HG03558 (cell line): ENCODE data around the gene TRABD2B.

Source experiments
- ATAC-seq: cut with Tn5 transposase; IDR thresholded peaks from one replicate; pipeline ENCODE4 v1.9.1; 2021; ENCODE audit warnings: moderate number of reproducible peaks; ENCODE audit not compliant: unreplicated experiment; ENCODE audit errors: extremely low read depth

Gene TRABD2B

DNA sequence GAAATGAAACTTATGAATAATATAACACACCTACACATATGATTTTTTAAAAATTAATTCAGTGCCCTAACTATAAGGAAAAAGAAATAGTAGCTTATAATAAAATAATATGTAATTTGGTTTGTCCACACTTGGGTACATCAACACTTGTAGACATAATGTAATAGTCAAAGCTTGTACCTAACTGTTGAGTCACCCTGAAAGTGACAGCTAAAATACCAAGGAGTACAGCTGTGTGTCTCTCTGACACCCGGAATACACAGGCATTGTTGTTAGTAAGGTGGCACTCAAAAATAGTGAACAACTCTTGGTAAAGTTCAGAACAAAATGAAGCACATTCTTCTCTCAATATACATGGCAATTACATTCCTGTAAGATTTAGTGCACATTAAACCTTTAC lies 243.4 kb downstream of the TRABD2B start:
- no peak for ATAC-seq

DNA sequence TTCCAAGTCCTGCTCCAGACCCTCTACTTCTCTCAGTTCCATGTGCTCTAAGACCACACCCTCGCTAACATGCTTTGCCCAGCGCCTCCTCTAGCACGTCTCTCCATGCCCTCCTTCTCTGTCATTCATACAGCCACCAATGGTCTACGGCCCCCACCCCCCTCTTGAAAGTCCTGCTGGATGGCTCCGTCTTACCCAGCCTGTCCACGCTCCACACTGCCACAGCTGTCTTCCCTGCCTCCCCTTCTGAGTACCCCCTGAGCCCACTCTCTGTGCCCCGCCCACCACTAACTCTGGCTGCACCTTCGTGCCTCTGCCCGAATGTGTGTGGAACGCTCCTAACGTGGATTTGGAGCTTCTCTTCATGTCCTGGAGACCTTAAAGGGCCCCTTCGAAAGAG lies 244.6 kb downstream of the TRABD2B start:
- no peak for ATAC-seq

DNA sequence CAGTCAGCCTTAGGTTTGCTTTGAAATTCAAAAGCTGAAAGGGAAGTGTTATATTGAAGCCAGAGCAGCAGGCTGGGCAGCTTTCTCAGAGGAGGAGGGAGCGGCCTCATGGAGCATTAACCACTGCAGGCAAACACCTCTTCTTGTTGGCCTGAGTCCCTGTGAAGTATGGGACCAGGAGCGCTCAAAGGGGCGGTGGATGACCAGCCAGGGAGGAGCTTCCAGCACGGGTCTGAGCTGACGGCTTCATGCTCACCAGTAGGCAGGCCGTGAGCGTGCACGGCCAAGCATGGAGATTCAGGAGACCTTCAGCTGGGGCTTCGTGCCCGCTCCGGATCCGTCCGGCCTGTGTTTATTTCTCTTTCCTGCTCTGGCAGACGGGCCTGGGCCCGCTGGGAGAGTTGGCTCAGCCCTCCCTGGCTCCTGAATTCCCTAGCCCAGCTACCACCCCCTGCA lies 245.2 kb downstream of the TRABD2B start:
- ATAC-seq, result no peak

DNA sequence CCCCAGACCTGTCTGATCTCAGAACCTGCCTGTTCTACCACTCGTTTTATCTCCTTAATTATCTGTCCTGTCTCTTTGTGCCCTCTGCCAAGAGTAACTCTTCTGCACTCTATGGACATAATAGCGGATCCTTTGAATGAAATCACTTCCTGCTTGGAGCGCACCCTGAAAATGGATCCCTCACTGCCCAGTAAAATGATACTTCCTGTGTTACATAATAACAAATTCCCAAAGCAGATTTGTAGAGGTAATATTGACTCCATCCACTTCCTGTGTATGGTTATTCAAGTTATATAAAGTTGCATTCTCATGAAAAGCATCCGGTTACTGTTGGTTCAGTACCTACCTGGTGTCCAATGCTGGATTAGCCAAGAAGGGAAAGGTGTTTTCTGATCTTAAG lies 246.0 kb downstream of the TRABD2B start:
- ATAC-seq, result no peak

DNA sequence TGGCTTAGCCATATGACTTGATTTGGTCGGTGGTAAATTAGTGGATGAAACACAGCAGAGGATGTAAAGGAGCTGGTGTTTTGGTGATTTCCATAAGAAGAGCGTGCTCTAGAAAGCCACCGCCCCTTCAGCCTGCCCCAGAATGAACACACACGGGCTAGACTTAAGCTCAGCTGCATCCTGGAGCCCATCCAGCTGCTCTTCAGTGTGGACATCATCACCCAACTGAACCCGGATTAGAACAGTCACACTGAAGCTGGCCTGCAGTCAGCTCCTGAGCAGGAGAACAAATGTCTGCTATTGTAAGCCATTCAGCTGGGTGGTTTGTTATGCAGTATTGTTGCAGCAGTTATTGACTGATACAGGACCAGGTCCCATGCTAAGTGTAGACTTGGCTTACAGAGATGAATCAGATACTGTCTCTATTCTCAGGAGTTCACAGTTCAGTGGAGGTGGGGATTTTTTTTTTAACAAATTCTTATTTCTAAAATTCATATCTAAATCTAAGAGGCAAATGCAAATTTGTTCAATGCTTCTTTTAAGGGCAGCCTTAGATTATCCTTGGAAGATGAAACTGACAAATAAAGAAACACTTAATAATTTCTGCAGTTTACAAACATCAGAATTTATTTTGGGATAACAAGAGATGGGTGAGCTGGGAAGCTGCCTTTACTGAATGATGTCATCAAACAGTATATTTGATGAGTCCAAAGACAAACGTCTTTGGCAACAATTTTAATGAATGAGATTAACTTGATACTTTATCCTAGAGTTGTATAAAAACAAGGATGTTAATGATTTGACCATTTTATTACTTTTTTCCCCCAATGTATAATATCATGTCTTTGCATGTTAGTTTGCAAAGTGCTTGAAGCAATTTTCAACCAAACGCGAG lies 251.2 kb downstream of the TRABD2B start:
- ATAC-seq, result no peak

DNA sequence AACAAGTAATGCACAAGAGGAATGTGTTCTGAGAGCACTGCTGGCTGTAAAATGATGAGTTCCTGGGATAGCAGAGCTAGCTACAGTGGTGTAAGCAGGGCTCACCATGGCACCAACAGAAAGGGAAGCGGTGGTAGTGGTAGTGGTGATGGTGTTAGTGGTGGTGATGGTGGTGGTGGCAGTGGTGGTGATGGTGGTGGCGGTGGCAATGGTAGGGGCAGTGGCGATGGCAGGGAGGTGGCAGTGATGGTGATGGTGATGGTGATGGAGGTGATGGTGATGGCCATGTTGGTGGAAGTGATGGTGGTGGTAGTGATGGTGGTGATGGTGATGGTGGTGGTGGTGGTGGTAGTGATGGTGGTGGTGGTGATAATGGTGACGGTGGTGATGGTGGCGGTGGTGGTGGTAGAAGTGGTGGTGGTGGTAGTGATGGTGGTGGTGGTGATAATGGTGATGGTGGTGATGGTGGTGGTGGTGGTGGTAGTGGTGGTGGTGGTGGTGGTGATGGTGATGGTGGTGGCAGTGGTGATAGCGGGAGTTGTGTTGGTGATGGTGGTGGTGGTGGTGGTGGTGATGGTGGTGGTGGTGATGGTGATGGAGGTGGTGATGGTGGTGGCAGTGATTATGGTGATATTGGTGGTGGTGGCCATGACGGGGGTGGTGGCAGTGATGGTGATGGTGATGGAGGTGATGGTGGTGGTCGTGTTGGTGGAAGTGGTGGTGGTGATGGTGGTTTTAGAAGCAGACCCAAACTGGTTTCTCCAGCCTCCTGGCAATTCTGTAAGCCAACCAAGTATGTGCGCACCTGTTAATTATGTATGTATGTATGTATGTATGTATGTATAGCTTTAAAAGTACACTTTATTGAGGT lies 254.1 kb downstream of the TRABD2B start:
- no peak for ATAC-seq

DNA sequence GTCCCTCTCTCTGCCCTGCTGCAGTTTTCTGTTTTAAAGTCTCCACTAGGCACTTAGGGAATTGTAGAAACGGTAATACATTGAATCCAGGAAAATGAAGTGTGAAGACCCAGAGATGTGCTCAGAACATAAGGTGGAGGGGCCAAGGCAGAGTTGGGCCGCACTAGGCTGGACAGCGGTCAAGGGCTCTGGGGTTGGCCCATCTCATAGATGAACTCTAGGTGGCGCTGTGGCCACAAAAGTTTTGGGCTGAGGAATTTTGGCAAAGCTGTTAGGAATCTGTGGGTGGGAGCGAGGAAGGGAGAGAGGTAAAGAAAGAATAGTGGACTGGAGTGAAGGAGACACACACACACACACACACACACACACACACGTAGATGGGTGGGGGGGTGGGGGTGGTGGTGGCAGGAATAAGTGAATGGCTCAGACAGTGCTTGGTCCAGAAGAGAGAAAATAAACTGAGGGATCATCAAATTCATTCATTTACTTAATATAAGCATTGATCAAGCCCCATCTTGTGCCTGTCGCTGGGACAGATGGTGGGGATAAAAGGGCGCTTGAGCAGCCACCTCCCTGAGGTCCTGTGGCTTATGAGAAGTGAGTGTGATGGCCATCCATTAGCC lies 258.5 kb downstream of the TRABD2B start:
- ATAC-seq, result no peak

DNA sequence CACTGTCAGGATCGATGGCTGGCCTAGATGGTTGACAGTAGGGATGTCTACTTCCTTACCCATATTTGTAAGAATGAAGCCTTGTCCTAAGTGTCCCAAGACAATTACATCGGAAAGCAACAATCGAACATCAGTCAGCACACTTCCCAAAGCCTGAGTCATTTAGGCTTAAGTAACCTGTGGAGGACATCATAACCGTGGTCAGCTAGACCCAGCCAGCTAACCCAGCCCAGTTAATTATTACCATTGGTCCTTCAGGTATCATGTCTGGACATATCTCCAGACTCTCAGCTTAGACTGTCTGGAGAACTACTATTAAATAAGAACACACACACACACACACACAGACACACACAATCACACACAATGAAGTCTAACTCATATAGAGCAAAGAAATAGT lies 264.7 kb downstream of the TRABD2B start:
- ATAC-seq, result no peak

DNA sequence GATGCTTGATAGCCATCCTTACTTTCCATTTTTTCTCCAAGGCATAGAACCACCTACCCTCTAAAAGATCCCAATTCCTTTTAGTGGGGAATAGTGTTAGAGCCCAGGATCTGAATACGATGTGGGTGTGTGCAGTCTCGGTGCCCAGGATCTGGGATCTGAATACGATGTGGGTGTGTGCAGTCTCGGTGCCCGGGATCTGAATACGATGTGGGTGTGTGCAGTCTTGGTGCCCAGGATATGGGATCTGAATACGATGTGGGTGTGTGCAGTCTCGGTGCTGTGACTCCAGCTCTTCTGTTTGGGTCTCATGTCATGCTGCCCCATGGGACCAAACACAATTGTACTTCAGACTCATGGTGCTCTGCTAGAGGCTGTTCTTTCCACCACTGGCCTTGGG lies 265.5 kb downstream of the TRABD2B start:
- ATAC-seq, result no peak

DNA sequence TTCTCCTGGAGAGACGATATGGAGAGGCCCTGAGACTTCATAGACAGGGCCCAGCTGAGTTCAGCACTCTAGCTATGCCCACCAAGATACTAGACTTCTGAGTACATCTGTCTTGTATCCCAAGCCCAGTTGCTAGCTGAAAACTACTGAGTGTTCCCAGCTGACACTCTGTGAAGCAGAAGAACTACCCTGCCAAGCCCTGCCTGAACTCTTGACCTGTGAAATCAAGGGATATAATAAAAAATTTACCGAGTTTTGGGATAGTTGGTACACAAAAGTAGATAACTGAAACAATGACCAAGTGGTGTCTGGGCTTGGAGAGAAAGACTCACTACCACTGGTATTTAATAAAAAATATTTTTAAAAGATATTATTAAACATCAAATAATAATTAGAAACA lies 267.5 kb downstream of the TRABD2B start:
- no peak for ATAC-seq

DNA sequence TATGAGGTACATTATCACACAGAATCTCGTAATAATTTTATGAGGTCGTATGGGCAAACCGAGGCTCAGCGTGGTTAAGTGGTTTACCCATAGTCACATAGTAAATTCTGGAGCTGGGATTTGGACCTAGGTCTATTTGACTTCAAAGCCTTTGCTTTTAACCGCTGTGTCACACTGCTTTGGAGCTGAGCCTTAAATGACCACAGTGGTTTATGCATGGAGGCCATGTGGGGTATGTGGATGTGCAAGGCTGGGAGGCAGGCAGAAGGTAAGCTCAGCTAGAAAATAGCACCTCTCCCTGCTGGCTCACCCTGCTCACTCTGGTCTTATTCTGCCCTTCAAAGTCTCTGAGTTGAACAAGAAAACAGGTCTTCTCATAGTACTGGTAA lies 269.5 kb downstream of the TRABD2B start:
- ATAC-seq, result no peak

DNA sequence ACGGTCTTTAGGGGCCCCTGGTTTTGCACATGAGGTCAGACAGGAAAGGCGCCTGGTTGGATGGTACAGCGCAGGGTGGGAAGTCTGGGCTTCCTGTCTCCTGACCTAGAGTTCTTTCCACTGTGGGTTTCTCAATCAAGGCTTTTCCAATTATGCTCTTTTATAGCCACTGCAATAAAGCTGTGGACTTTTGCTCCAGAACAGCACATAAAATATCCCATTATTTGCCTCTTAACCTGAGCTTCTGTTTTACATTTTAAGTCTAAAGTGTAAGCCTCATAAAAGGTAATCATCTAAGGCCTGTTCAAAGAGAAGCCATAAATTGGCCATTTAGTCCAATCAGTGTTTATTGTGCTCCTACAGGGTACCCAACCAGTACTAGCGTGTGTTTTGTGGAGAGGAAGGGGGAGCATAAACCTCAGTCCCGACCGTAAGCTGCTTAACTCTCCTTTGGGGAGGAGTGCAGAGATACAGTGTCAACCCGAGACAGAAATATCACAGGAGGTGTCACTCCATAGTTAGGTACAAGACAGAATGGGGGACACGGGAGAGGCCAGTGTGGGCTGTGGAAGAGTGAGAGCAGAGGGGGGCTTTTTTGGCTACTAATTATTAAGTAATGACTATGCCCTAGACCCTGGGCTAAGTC lies 270.0 kb downstream of the TRABD2B start:
- ATAC-seq, result no peak

DNA sequence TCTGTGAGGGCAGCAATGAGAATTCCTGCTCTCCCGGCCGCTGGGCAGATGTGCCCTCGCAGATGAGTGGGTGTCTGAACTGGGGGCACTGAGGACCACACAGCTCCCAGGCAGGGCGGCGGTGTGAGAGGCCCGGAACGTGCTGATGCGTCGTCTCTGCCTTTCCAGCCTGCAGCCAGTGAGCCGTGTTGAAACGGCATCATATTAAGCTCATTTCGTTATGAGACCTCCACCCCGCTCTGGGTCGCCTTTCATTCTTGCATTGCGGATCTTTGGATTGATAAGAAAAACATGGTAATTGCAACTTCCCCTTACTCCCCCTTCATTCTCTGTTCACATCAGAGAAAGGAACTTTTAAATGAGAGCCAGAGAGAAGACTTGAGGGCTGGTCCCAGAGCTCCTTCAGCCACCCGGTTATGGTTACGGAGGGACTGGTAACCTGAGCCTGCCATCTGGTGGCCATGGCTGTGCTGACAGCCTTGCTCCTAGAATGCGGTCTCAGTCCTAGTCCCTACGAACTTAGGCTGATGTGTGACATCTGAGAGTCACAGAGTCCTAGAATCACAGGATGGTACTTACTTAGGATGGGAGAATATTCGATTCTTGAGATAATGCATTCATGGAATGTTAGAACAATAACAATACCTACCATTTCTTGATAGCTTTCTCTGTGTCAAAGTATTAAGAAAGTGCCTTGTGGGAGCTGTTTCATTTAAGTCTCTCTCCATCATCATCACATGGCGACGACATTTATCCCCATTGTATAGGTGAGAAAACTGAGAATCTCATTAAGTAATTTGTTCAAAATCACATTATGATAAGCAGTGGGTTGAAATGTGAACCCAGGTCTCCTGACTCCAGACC lies 271.0 kb downstream of the TRABD2B start:
- ATAC-seq, result peak; percentile 67

DNA sequence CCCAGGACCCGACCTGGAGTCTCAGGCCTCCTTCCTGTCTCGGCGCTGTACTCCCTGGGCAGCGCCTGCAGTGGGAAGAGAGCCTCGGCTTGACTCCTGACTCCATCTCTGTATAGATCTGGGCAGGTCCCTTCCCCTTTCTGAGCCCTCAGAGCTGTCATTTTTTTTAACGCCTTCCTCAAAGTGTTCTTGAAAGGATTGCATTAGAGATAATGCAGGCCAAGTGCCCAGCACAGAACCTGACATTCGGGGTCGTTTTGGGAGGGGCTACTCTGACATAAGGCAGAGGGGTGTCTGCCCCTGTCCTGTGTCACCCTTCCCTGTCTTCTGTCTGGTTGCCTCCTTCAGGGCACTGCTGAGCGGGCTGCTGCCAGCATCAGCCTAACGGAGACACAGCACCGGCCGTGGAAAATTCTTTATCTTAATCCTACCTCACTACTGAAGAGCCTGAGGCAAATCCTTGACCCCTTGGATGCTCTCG lies 271.6 kb downstream of the TRABD2B start:
- ATAC-seq, result no peak

DNA sequence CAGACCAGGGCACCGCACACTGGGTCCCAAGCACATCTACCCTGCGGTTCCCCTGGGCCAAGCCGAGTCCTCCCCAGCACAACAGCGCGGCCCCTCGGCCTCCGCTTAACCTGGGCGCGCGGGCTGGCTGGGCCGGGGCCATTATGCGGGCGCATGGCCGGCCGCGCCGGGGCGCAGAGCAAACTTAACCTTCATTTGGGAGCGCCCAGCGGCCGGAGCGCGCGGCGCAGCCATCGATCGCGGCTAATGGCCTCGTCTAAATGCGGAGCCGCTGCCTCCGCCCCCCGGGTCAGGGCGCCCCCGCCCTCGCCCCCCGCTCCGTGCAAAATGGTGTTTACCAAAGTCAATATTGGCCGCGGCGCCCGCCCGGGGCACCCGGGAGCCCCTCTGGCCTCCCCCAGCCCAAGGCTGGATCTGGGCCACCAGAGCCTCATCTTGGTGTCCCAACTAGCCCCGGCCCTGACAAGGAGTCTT lies 272.1 kb downstream of the TRABD2B start:
- no peak for ATAC-seq

DNA sequence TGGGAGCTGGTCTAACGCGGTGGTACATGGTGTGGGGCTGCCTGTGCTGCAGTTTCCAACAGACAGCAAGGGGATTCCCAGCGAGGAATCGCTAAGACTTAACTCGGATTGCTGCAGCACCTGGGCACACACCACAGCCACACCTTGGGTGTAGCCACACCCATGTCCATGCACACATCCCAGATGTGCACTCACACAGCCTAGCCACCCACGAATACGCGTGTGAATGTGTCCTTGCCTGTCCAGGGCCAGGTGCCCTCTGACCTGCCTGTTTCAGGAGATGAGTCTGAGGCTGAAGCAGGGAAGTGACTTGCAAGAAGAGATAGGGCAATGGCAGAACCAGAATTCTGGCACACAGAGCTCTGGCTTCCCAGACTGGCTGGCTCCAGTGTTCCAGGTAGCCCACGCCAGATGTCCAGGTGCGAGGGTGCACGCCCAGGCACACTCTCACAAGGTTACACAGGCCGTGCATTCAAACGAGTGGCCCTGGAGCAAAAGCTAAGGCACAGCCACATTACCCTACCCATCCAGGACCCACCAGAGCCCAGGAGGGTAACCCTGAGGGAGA lies 272.7 kb downstream of the TRABD2B start:
- no peak for ATAC-seq

DNA sequence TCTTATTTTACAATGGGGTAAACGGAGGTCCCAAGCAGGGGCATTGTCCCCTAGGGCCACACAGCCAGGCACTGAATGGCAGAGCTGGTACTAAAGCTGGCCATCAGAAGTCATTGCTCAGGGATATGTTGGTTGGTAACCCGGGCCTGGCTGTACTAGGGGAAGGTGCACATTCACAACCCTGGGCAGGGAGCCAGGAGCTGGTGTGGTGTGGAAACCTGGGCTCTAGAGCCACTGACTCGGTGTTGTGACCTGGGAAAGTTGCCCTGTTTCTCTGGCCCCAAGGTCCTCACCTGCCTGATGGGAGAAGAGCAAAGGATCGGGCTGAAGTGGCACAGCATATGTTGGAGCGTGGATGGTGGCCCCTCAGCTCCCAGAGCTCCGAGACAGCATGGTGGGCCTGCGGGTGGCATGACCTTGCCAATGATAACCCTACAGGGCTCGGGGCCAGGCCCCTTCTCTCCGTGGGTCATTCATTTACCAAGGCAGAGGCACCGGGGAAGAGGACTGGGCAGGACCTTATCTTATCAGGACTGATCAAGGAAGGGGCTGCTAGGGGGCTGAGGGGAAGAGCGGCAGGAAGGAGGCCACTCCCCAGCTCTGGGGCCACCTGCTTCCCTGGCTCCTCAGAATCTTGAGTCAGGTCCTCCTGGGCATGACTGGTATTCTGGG lies 274.1 kb downstream of the TRABD2B start:
- ATAC-seq, result no peak

DNA sequence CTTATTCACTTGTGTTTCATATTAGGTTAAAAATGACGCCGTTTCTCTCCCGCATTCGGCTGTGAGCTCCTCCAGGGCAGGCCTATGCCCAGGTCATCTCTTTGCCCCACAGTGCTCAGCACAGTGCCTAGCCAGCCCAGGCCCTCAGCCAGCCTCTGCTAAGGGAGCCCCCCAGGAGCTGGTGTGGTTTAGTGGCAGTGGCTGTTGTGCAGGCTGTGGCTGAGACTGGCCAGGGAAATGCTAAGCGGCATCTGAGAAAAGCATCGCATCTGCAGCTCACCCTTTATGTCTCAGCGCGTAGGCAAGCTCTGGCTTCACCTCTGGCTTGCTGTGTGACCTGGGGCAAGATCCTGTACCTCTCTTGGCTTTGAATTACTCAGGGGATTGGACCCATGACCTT lies 275.1 kb downstream of the TRABD2B start:
- ATAC-seq, result no peak
